AG08395 (cell line): ENCODE results near the gene MEGF8.
A peak's percentile ranks its signal among the peaks of the same experiment; 100 is the strongest.

Source experiments
- DNase-seq: peaks from one replicate; pipeline ENCODE4 v3.0.0; 2012; ENCODE audit warnings: mixed read lengths, low spot score

MEGF8 gene

GRCh38 chr19:42325308-42325895 is at the start of gene MEGF8:
Gene MEGF8, plus strand, starts transcription at chr19:42325635. Its CDS starts 609 bp downstream, at chr19:42326244.
- DNase-seq = peak; percentile 100

- DNase-seq = no peak
Measured at GRCh38 chr19:42276284-42276683, 49.2 kb upstream of the MEGF8 start.

GRCh38 chr19:42276821-42277220 is 48.6 kb upstream of the MEGF8 start:
- no peak for DNase-seq

GRCh38 chr19:42277821-42278451 is 47.5 kb upstream of the MEGF8 start:
- DNase-seq = peak; percentile 43

GRCh38 chr19:42278452-42279154 is 46.8 kb upstream of the MEGF8 start:
- DNase-seq = no peak

- DNase-seq = no peak
Measured at GRCh38 chr19:42279155-42279901, 46.1 kb upstream of the MEGF8 start.

GRCh38 chr19:42279902-42280814 is 45.3 kb upstream of the MEGF8 start:
- DNase-seq = peak; percentile 95

GRCh38 chr19:42280815-42281145 is 44.7 kb upstream of the MEGF8 start:
- DNase-seq = peak; percentile 47

GRCh38 chr19:42281146-42281826 is 44.1 kb upstream of the MEGF8 start:
- DNase-seq = no peak

- DNase-seq = no peak
Measured at GRCh38 chr19:42281827-42282762, 43.3 kb upstream of the MEGF8 start.

- no peak for DNase-seq
Measured at GRCh38 chr19:42282819-42283187, 42.6 kb upstream of the MEGF8 start.

- DNase-seq = peak; percentile 97
Measured at GRCh38 chr19:42283188-42284065, 42.0 kb upstream of the MEGF8 start.

GRCh38 chr19:42284066-42284501 is 41.4 kb upstream of the MEGF8 start:
- peak; percentile 97 for DNase-seq

- DNase-seq = no peak
Measured at GRCh38 chr19:42284591-42285341, 40.7 kb upstream of the MEGF8 start.

GRCh38 chr19:42285541-42285941 is 39.9 kb upstream of the MEGF8 start:
- DNase-seq = no peak

GRCh38 chr19:42285988-42286348 is 39.5 kb upstream of the MEGF8 start:
- no peak for DNase-seq

GRCh38 chr19:42286349-42287016 is 39.0 kb upstream of the MEGF8 start:
- DNase-seq = no peak
